Panc1 (cell line): ENCODE measurements around the gene MC1R. TPM values are rescaled to one million over a fixed set of nuclear protein-coding genes. Genes with fewer than 3 reads are reported as not detected.
A peak's percentile ranks its signal among the peaks of the same experiment; 100 is the strongest.

ENCODE experiments used
- ATAC-seq: fragments of 200-7000 bp; cut with Tn5 transposase; 2 replicates; pipeline ENCODE4 v1.9.1; 2020; ENCODE audit warnings: mild to moderate bottlenecking, moderate library complexity
- BruUV-seq: library from RNA; stranded (reverse); fragments of 400-500 nt; replicated peaks from 2 replicates; lab custom pipeline; 2021; lab: Mats Ljungman, UMichigan
- CTCF ChIA-PET: fragments of 300-600 bp; sonication (Branson Sonifier 250); formaldehyde crosslinking; loops from one replicate; lab custom pipeline; 2022; ENCODE audit warnings: antibody characterized with exemption; lab: Charles Lee
- POLR2A ChIA-PET: fragments of 300-600 bp; sonication (Branson Sonifier 250); formaldehyde crosslinking; loops from one replicate; lab custom pipeline; 2022; ENCODE audit warnings: antibody characterized with exemption; lab: Charles Lee
- DNase-seq: peaks from one replicate; pipeline ENCODE4 v3.0.0-alpha.2; 2010; ENCODE audit warnings: low read depth, low spot score
- H3K27ac ChIP-seq: 2 replicates; pipeline ENCODE4 v1.5.1; 2011; ENCODE audit warnings: mild to moderate bottlenecking, low read length, inconsistent platforms
- H3K27me3 ChIP-seq: fragments of 200-500 bp; sonication (Bioruptor generic); 2 replicates; pipeline ENCODE4 v1.6.0; 2014; ENCODE audit warnings: low read length, inconsistent platforms; ENCODE audit not compliant: control insufficient read depth, insufficient read depth
- H3K36me3 ChIP-seq: fragments of 200-500 bp; sonication (Bioruptor generic); 2 replicates; pipeline ENCODE4 v1.5.1; 2014; ENCODE audit warnings: inconsistent platforms, mild to moderate bottlenecking, low read length, moderate library complexity; ENCODE audit not compliant: control insufficient read depth, insufficient read depth
- H3K4me1 ChIP-seq: 2 replicates; pipeline ENCODE4 v1.5.1; 2011; ENCODE audit warnings: inconsistent platforms, mild to moderate bottlenecking, low read length, moderate library complexity; ENCODE audit not compliant: control insufficient read depth, insufficient read depth
- H3K4me3 ChIP-seq, 2 experiments: 2 replicates each; pipeline ENCODE4 v1.5.1; 2011 to 2012; ENCODE audit warnings: low read depth in 2 of 2, low read length in 2 of 2, mild to moderate bottlenecking in 2 of 2, inconsistent platforms in 1 of 2, moderate library complexity in 1 of 2
- H3K9me3 ChIP-seq: fragments of 200-500 bp; sonication (Bioruptor generic); 2 replicates; pipeline ENCODE4 v1.5.1; 2014; ENCODE audit warnings: low read depth, mild to moderate bottlenecking, inconsistent platforms, low read length, moderate library complexity; ENCODE audit not compliant: control insufficient read depth, insufficient read depth
- CTCF ChIP-seq: fragments of 450-650 bp; IDR thresholded peaks from 2 replicates; pipeline ENCODE4 v1.5.1; 2017; ENCODE audit warnings: mild to moderate bottlenecking
- POLR2AphosphoS5 ChIP-seq: IDR thresholded peaks from 2 replicates; pipeline ENCODE4 v1.6.1; 2012; ENCODE audit warnings: mild to moderate bottlenecking, low read depth, low read length, moderate library complexity
- REST ChIP-seq, 2 experiments: IDR thresholded peaks; 2 replicates each; pipeline ENCODE4 v1.6.1; 2011 to 2012; ENCODE audit warnings: low read depth in 2 of 2, control low read depth in 1 of 2, low read length in 1 of 2, mild to moderate bottlenecking in 1 of 2, moderate library complexity in 1 of 2; ENCODE audit not compliant: insufficient read depth in 1 of 2
- SIN3A ChIP-seq: IDR thresholded peaks from 2 replicates; pipeline ENCODE4 v1.6.1; 2012; ENCODE audit warnings: low read depth, mild to moderate bottlenecking, low read length, moderate library complexity, borderline replicate concordance; ENCODE audit not compliant: insufficient read depth
- TCF7L2 ChIP-seq: IDR thresholded peaks from 2 replicates; pipeline ENCODE4 v1.6.1; 2011; ENCODE audit warnings: mild to moderate bottlenecking, low read depth, low read length, inconsistent platforms
- in situ Hi-C: cut with HindIII; loops from 2 replicates; pipeline ENCODE4 v1.10.0; 2016; ENCODE audit warnings: low sequenced_read_pairs, low pct_unique_long_range_greater_than_20kb
- intact Hi-C: fragments of 100-400 bp; cut with micrococcal nuclease; formaldehyde crosslinking; loops from one replicate; pipeline ENCODE4 v1.10.0; 2022; ENCODE audit not compliant: unreplicated experiment
- total RNA-seq: library from RNA; stranded (reverse); gene quantifications from one replicate; pipeline ENCODE4 v1.2.1, GENCODE V29; 2021; ENCODE audit not compliant: unreplicated experiment

The MC1R gene
- total RNA-seq, 1 experiment from 2014 or later: 8.7 TPM

DNA sequence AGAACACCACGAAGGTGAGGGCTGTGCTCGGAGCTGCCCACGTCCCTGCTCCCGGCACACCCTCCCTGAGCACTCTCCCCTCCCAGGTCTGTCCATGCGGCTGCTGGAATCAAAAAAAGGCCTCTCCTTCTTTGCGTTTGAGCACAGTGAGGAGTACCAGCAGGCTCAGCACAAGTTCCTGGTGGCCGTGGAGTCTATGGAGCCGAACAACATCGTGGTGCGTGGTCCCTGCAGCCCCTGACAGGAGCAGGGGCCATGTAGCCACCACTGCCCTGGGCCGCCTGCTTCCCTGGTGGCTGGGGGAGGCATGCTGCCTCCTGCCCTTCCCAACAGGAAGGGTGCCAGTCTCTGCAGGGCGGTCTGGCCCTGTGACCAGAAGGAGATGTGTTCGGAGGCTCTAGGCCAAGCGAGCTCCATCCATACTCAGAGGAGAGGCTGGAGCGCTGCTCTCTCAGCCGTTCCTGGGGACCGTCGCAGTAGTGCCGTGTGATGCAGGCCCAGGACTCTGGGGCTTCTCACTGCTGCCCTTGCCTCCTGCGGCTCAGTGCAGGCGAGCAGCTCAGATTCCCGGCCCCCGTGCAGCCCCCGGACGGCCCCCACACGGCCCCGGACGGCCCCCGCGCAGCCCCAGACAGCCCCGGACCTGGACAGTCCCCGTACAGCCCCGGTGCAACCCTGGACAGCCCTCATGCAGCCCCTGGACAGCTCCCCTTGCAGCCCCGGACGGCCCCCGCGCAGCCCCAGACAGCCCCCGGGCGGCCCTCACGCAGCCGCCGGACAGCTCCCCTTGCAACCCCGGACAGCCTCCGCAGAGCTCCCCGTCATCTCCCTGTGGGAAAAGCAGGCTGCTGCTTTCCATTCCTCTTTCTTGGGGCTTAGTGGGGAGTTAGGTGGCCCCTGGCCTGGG is 24.8 kb upstream of the MC1R start:
- DNase-seq (no peak), ATAC-seq (0 out of 2 replicates have a peak, but pooled peaks have one; percentile 6)
- TF ChIP-seq SIN3A (no peak), TCF7L2 (no peak), POLR2AphosphoS5 (no peak), REST (IDR thresholded peaks at IDR 0.05; ENCODE audit: insufficient read depth in 1 of 2, low read depth in 2 of 2, low read length in 1 of 2) (no peak), CTCF (no peak)
- Histone ChIP-seq H3K4me3 (no peak overlapping the region), H3K36me3 (peaks cover 4% of the 10 kb centered on the region), H3K4me1 (no peaks in the 10 kb centered on the region), H3K27ac (no peak overlapping the region), H3K9me3 (no peaks in the 10 kb centered on the region), H3K27me3 (no peaks in the 10 kb centered on the region)
- intact Hi-C loops (no loop called here), in situ Hi-C loops (no loop called here)
- CTCF ChIA-PET: no interaction called here
- no TSS peak for BruUV-seq
- POLR2A ChIA-PET: no interaction called here

GRCh38 chr16:89895482-89896250 is 23.0 kb upstream of the MC1R start:
- H3K4me3 ChIP-seq: no peak overlapping the region
- POLR2A ChIA-PET: no interaction called here

More at GRCh38 chr16:89895482-89896250, 23.0 kb upstream of the MC1R start:
- no peaks in the 10 kb centered on the region for H3K4me1 ChIP-seq
- CTCF ChIA-PET: no interaction called here
- no peak for DNase-seq
- no peaks in the 10 kb centered on the region for H3K9me3 ChIP-seq
- BruUV-seq: no TSS peak
- ATAC-seq: no peak
- H3K27me3 ChIP-seq: no peaks in the 10 kb centered on the region
- in situ Hi-C loops (no loop called here), intact Hi-C loops (no loop called here)
- no peak for TF ChIP-seq CTCF
- no peak overlapping the region for H3K27ac ChIP-seq
- no peaks in the 10 kb centered on the region; the same call in none of the 2 replicates for H3K36me3 ChIP-seq
